ENCODE data around the gene MED12L.

DNA sequence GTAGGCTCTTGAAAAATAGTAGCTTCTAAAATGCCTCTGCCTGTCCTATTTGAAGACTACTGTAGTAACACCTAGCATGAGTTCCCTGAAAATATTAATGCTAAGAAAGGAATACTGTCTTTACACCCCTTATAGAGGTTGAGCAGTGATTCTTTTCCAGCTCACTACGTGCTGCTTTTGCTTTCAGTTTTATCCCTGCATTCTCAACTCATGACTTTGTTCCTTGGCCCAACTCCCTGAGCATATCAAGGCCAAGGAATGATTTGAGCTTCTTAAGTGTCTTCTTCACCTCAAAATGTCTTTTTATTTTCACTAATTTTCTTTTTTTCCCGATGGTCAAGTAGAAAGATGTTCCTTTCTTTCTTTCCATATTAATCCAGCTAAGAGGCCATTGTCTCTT lies 260.4 kb downstream of the MED12L start:
- no peak for TF ChIP-seq EZH2 (IDR thresholded peaks at IDR 0.05)
- no peak for TF ChIP-seq POLR2AphosphoS5 (IDR thresholded peaks at IDR 0.05; ENCODE audit: borderline replicate concordance, low read depth, low read length)
- TF ChIP-seq FOXP2 (optimal IDR thresholded peaks at IDR 0.05; ENCODE audit: control extremely low read depth, extremely low read length, insufficient read depth): no peak

All from SK-N-MC (cell line).